ENCODE data around the gene MAP4K3. TPM values are rescaled to one million over a fixed set of nuclear protein-coding genes. Genes with fewer than 3 reads are reported as not detected.

Gene MAP4K3
- total and polyA plus RNA-seq, 9 of the 15 experiments (the other 6 are each of a cell fraction or from before 2014, with no cell fraction given) = 3.1 to 30.0 (median 16.9) TPM

DNA sequence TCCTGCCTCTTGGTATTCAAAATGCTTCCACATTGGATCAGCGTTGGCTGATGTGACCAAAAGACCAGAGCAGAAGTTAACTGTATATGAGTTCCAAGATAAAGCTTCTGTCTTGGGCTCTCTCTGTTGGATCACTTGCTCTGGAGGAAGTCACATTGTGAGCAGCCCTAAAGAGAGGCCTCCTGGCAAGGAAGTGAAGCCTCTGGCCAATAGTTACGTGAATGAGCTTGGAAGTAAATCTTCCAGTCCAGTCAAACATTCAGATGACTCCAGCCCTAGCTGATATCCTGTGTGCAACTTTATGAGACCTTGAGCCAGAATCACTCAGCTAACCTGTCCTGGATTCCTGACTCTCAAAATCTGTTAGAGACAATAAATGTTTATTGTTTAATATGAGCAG, 125.6 kb downstream of the MAP4K3 start (continued):
- TF ChIP-seq, protein P1, sequence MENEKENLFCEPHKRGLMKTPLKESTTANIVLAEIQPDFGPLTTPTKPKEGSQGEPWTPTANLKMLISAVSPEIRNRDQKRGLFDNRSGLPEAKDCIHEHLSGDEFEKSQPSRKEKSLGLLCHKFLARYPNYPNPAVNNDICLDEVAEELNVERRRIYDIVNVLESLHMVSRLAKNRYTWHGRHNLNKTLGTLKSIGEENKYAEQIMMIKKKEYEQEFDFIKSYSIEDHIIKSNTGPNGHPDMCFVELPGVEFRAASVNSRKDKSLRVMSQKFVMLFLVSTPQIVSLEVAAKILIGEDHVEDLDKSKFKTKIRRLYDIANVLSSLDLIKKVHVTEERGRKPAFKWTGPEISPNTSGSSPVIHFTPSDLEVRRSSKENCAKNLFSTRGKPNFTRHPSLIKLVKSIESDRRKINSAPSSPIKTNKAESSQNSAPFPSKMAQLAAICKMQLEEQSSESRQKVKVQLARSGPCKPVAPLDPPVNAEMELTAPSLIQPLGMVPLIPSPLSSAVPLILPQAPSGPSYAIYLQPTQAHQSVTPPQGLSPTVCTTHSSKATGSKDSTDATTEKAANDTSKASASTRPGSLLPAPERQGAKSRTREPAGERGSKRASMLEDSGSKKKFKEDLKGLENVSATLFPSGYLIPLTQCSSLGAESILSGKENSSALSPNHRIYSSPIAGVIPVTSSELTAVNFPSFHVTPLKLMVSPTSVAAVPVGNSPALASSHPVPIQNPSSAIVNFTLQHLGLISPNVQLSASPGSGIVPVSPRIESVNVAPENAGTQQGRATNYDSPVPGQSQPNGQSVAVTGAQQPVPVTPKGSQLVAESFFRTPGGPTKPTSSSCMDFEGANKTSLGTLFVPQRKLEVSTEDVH (IDR thresholded peaks at IDR 0.05; ENCODE audit: low read depth, partially characterized antibody) = no peak
- TF ChIP-seq, protein P2, sequence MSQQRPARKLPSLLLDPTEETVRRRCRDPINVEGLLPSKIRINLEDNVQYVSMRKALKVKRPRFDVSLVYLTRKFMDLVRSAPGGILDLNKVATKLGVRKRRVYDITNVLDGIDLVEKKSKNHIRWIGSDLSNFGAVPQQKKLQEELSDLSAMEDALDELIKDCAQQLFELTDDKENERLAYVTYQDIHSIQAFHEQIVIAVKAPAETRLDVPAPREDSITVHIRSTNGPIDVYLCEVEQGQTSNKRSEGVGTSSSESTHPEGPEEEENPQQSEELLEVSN (IDR thresholded peaks at IDR 0.05; ENCODE audit: borderline replicate concordance in 1 of 2, extremely low read depth in 1 of 2, insufficient read depth in 1 of 2, insufficient read length in 1 of 2, low read depth in 1 of 2, low read length in 1 of 2, poor library complexity in 1 of 2, severe bottlenecking in 1 of 2) = no peak

DNA sequence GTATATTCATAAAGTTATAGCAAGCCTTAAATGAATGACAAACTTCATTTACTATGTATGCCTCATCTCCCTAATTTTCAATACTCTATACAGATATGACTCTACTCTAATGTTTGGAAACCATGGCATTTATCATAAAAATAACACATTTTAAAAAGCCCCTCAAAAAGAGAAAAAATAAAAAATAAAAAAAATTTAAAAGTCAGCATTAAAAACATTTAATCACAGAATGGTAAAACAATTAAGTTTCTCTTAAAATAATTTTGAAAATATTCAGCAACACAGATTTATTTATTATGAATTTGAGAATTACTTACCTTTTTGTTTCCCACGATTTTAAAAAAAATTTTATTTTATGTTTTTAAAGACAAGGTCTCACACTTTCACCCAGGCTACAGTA, 128.3 kb downstream of the MAP4K3 start:
- ATAC-seq (no peak), FAIRE-seq (no peak), DNase-seq (ENCODE audit: extremely low read depth in 1 of 4, low spot score in 3 of 4) (no peak)
- TF ChIP-seq PRPF4 (IDR thresholded peaks at IDR 0.05; ENCODE audit: insufficient read depth, low read depth, low read length, poor library complexity, severe bottlenecking) (no peak), ZNF316 (IDR thresholded peaks at IDR 0.05) (peak; percentile 83), HDAC1 (IDR thresholded peaks at IDR 0.05) (no peak), C11orf30 (IDR thresholded peaks at IDR 0.05; ENCODE audit: low read depth) (peak; percentile 63; the same call in 1 of the 2 replicates)
- no peaks in the 10 kb centered on the region for H3K9me3 ChIP-seq (replicated peaks; ENCODE audit: control insufficient read depth, insufficient read depth, low read depth, low read length)
- no peaks in the 10 kb centered on the region for H3K4me1 ChIP-seq (replicated peaks in 1 of 2; ENCODE audit: control insufficient read depth in 2 of 2, insufficient read depth in 2 of 2, low read length in 2 of 2)
- POLR2A ChIA-PET = interaction anchor here (0.7 kb wide), 1 partner anchor 10 kb away, joined by 4 read pairs; no protein-coding TSS in a partner anchor
- H3K9me1 ChIP-seq (ENCODE audit: control insufficient read depth, insufficient read depth, low read length) = no peaks in the 10 kb centered on the region
- no peak overlapping the region for H3K4me3 ChIP-seq
- in situ Hi-C loops (cut with MboI) (no loop called here), intact Hi-C loops (cut with micrococcal nuclease) (no loop called here)
- no peak overlapping the region for H3K27ac ChIP-seq (ENCODE audit: extremely low read depth, low read depth, low read length)
- no peak overlapping the region for H3K4me2 ChIP-seq (ENCODE audit: insufficient read depth, low read length)
- BruUV-seq (replicated peaks) = no TSS peak
- no peaks in the 10 kb centered on the region for H4K20me1 ChIP-seq (replicated peaks; ENCODE audit: control insufficient read depth, insufficient read depth, low read length)
- no peak overlapping the region for H3K9ac ChIP-seq (ENCODE audit: insufficient read depth in 1 of 2, low read depth in 2 of 2, low read length in 2 of 2)
- H2AFZ ChIP-seq (ENCODE audit: low read depth, low read length) = no peak overlapping the region
- peaks cover 35% of the 10 kb centered on the region for H3K36me3 ChIP-seq (ENCODE audit: control insufficient read depth, insufficient read depth, low read length)
- CTCF ChIA-PET (ENCODE audit: low intra/inter-chr PET ratio) = no interaction called here
- no peaks in the 10 kb centered on the region for H3K79me2 ChIP-seq (ENCODE audit: control insufficient read depth, insufficient read depth, low read length)
- 59% methylated on average over 1 of the region's 1 CpG for WGBS (ENCODE audit: insufficient coverage, low coverage, missing lambda C conversion rate)
- H3K27me3 ChIP-seq (ENCODE audit: control insufficient read depth in 2 of 2, insufficient read depth in 2 of 2, low read length in 2 of 2) = no peaks in the 10 kb centered on the region
